K562 (cell line): ENCODE data around the gene UIMC1. TPM values are rescaled to one million over a fixed set of nuclear protein-coding genes. Genes with fewer than 3 reads are reported as not detected.

Experiments
- ATAC-seq: fragments of 200-7000 bp; cut with Tn5 transposase; 3 replicates; pipeline ENCODE4 v1.9.1; 2020; ENCODE audit warnings: moderate library complexity
- BruUV-seq: library from RNA; stranded (reverse); fragments of 400-500 nt; replicated peaks from 2 replicates; lab custom pipeline; 2021; lab: Mats Ljungman, UMichigan
- CTCF ChIA-PET: fragments of 300-600 bp; formaldehyde crosslinking; extraction: SDS; loops from one replicate; lab custom pipeline; 2021; ENCODE audit warnings: low intra/inter-chr PET ratio; lab: Yijun Ruan, JAX
- POLR2A ChIA-PET: fragments of 300-600, 350-650 bp; sonication (Branson Sonifier 250); formaldehyde crosslinking; extraction: SDS; loops from one replicate; lab custom pipeline; 2021; ENCODE audit warnings: antibody characterized with exemption, inconsistent platforms; lab: Yijun Ruan, JAX
- DNase-seq, 4 experiments: peaks; one replicate each; pipeline versions ENCODE4 v3.0.0 to v3.0.0-alpha.2; 2011 to 2018; ENCODE audit warnings: low spot score in 3 of 4, mixed read lengths in 3 of 4; ENCODE audit errors: extremely low read depth in 1 of 4
- FAIRE-seq: peaks from 2 replicates; lab custom pipeline; 2011; peaks lifted over from hg19 to GRCh38; lab: Jason Lieb, UNC
- H2AFZ ChIP-seq: 2 replicates; pipeline ENCODE4 v1.6.0; 2011; ENCODE audit warnings: low read depth, low read length, control low read depth, inconsistent platforms
- H3K27ac ChIP-seq: fragments of 200-600 bp; 3 replicates; pipeline ENCODE4 v1.8.0; 2011; ENCODE audit warnings: low read depth, mild to moderate bottlenecking, control low read depth, inconsistent platforms, low read length, moderate library complexity, mixed read lengths; ENCODE audit errors: extremely low read depth
- H3K27me3 ChIP-seq, 2 experiments: fragments of 300-600 bp in 1 of 2; 2 replicates in 1 of 2; 3 replicates in 1 of 2; pipeline versions ENCODE4 v1.6.0 to v1.8.0; 2011; ENCODE audit warnings: inconsistent platforms in 2 of 2, low read length in 2 of 2, mild to moderate bottlenecking in 1 of 2, mixed read lengths in 1 of 2, moderate library complexity in 1 of 2; ENCODE audit not compliant: control insufficient read depth in 2 of 2, insufficient read depth in 2 of 2
- H3K36me3 ChIP-seq: fragments of 300-600 bp; 3 replicates; pipeline ENCODE4 v1.8.0; 2011; ENCODE audit warnings: mild to moderate bottlenecking, low read length, inconsistent platforms; ENCODE audit not compliant: control insufficient read depth, insufficient read depth
- H3K4me1 ChIP-seq, 2 experiments: fragments of 200-600 bp in 1 of 2; replicated peaks in 1 of 2; 2 replicates in 1 of 2; 3 replicates in 1 of 2; pipeline versions ENCODE4 v1.5.1 to v1.8.0; 2011; ENCODE audit warnings: inconsistent platforms in 2 of 2, low read length in 2 of 2, mild to moderate bottlenecking in 1 of 2, mixed read lengths in 1 of 2, moderate library complexity in 1 of 2; ENCODE audit not compliant: control insufficient read depth in 2 of 2, insufficient read depth in 2 of 2
- H3K4me2 ChIP-seq: 2 replicates; pipeline ENCODE4 v1.6.1; 2011; ENCODE audit warnings: low read length, control low read depth, inconsistent platforms, mixed read lengths; ENCODE audit not compliant: insufficient read depth
- H3K4me3 ChIP-seq: fragments of 200-600 bp; sonication (generic), shearing (Covaris generic); 2 replicates; pipeline ENCODE4 v1.5.1; 2016; ENCODE audit warnings: control low read depth, inconsistent platforms
- H3K79me2 ChIP-seq: fragments of 200-600 bp; 3 replicates; pipeline ENCODE4 v1.8.0; 2011; ENCODE audit warnings: low read length, inconsistent platforms; ENCODE audit not compliant: control insufficient read depth, insufficient read depth
- H3K9ac ChIP-seq, 2 experiments: 2 replicates each; pipeline versions ENCODE4 v1.6.0 to v1.6.1; 2011; ENCODE audit warnings: low read depth in 2 of 2, low read length in 2 of 2, control low read depth in 1 of 2, inconsistent platforms in 1 of 2, mild to moderate bottlenecking in 1 of 2, mixed read lengths in 1 of 2; ENCODE audit not compliant: insufficient read depth in 1 of 2
- H3K9me1 ChIP-seq: one replicate; pipeline ENCODE4 v1.6.0; 2011; ENCODE audit warnings: inconsistent platforms, mild to moderate bottlenecking, low read length, moderate library complexity; ENCODE audit not compliant: control insufficient read depth, insufficient read depth
- H3K9me3 ChIP-seq: replicated peaks from 2 replicates; pipeline ENCODE4 v1.5.1; 2011; ENCODE audit warnings: low read depth, low read length, inconsistent platforms; ENCODE audit not compliant: control insufficient read depth, insufficient read depth
- H4K20me1 ChIP-seq: replicated peaks from 2 replicates; pipeline ENCODE4 v1.6.1; 2011; ENCODE audit warnings: low read length, inconsistent platforms, mixed read lengths; ENCODE audit not compliant: control insufficient read depth, insufficient read depth
- C11orf30 ChIP-seq: fragments of 450-650 bp; IDR thresholded peaks from 2 replicates; pipeline ENCODE4 v1.6.1; 2016; ENCODE audit warnings: low read depth, mild to moderate bottlenecking
- CSDE1 ChIP-seq, 2 experiments: fragments of 450-650 bp; IDR thresholded peaks; 2 replicates each; pipeline ENCODE4 v1.6.1; 2016; ENCODE audit warnings: mild to moderate bottlenecking in 1 of 2
- KDM1A ChIP-seq, 2 experiments: fragments of 450-650 bp; IDR thresholded peaks; 2 replicates each; pipeline ENCODE4 v1.6.1; 2016; ENCODE audit warnings: mild to moderate bottlenecking in 2 of 2
- MAFF ChIP-seq: IDR thresholded peaks from 2 replicates; pipeline ENCODE4 v1.6.1; 2012; ENCODE audit warnings: low read length, improper control_type of control experiment
- MAFG ChIP-seq: fragments of 450-650 bp; conservative IDR thresholded peaks from 2 replicates; pipeline ENCODE4 v1.6.1; 2016; ENCODE audit warnings: missing genetic modification characterization, missing compliant biosample characterization
- MAFK ChIP-seq: IDR thresholded peaks from 2 replicates; pipeline ENCODE4 v1.6.1; 2011; ENCODE audit warnings: low read length, improper control_type of control experiment
- PBX2 ChIP-seq, 2 experiments: IDR thresholded peaks in 1 of 2; conservative IDR thresholded peaks in 1 of 2; 2 replicates each; pipeline ENCODE4 v1.6.1; 2016; ENCODE audit warnings: low read depth in 2 of 2, mild to moderate bottlenecking in 1 of 2, missing compliant biosample characterization in 1 of 2, missing genetic modification characterization in 1 of 2, moderate library complexity in 1 of 2
- RCOR1 ChIP-seq, 2 experiments: IDR thresholded peaks; 2 replicates each; pipeline ENCODE4 v1.6.1; 2012; ENCODE audit warnings: low read depth in 2 of 2, low read length in 2 of 2, borderline replicate concordance in 1 of 2, improper control_type of control experiment in 1 of 2
- ZNF316 ChIP-seq: fragments of 450-650 bp; IDR thresholded peaks from 2 replicates; pipeline ENCODE4 v1.6.1; 2016
- ZNF780A ChIP-seq: fragments of 250-450 bp; sonication (Bioruptor Pico); IDR thresholded peaks from 2 replicates; pipeline ENCODE4 v1.5.0; 2021; ENCODE audit warnings: mild to moderate bottlenecking
- WGBS: fragments of 100-300 bp; shearing (Covaris generic); methylation state at CpG from one replicate; pipeline ENCODE4 v1.1.6; 2016; ENCODE audit warnings: low coverage, mixed read lengths; ENCODE audit not compliant: insufficient coverage; ENCODE audit errors: missing lambda C conversion rate; 5-methylcytosine and 5-hydroxymethylcytosine counted together
- in situ Hi-C: fragments of 300-500 bp; cut with MboI; formaldehyde crosslinking; loops from 4 replicates; pipeline ENCODE4 v1.15.0; 2018; ENCODE audit warnings: inconsistent platforms, mixed read lengths
- intact Hi-C: fragments of 100-400 bp; cut with micrococcal nuclease; formaldehyde crosslinking; loops from 2 replicates; pipeline ENCODE4 v1.14.2; 2022
- polyA plus RNA-seq, 8 experiments: library from polyadenylated mRNA; depleted of rRNA in 4 of 8; stranded (reverse) in 5 of 8; unstranded in 3 of 8; fragments of >200 nt; fragmentation: Nextera tagmentation in 2 of 8; fragmentation: Illumina TruSeq in 1 of 8; extraction: Ambion mirVana in 2 of 8; extraction: Trizol in 1 of 8; gene quantifications; 2 replicates each; pipeline versions ENCODE4 v1.2.1 to v1.2.3, GENCODE V29; 2011 to 2014; ENCODE audit warnings: inconsistent platforms in 1 of 8, missing spikeins in 1 of 8
- total RNA-seq, 7 experiments: library from RNA; depleted of rRNA in 6 of 7; stranded (reverse); fragments of >200 nt in 6 of 7; fragmentation: Illumina TruSeq in 2 of 7; extraction: Trizol in 2 of 7; gene quantifications; 2 replicates each; pipeline versions ENCODE4 v1.2.1 to v1.2.3, GENCODE V29; 2011 to 2021; ENCODE audit warnings: low replicate concordance in 1 of 7

Gene UIMC1
- total and polyA plus RNA-seq, 9 of the 15 experiments (the other 6 are each of a cell fraction or from before 2014, with no cell fraction given) = 14.9 to 51.7 (median 36.8) TPM

DNA sequence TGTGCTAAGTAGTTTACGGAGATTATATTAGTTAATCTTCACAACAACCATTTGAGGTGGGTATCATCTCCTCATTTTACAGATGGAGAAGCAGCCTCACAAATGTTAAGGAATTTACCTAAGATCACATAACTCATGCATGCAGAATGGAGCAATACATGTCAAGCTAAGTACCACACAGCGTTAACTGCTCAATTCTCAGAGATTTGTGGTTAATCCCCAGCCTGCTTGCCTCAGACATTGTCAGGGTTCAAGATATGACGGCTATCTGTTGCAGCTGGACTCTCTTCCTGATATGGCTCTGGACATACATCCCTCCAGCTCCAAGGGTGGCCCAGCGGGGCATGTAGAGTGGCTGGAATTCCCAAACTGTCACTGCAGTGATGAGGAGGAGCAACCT, 8.6 kb upstream of the UIMC1 start (continued):
- no peak for TF ChIP-seq PBX2 (CRISPR knock-in tag; IDR thresholded peaks at IDR 0.05; ENCODE audit: low read depth)
- TF ChIP-seq PBX2 (tag; conservative IDR thresholded peaks at IDR 0.05; ENCODE audit: low read depth) = peak; percentile 72
- no peak for TF ChIP-seq CSDE1 (IDR thresholded peaks at IDR 0.05)
- peak; percentile 64 to 74; a peak in 3 of 4 replicates for TF ChIP-seq KDM1A (IDR thresholded peaks at IDR 0.05)
- peak in 1 of 2 experiments; percentile 63; a peak in 1 of 4 replicates for TF ChIP-seq RCOR1 (IDR thresholded peaks at IDR 0.05; ENCODE audit: borderline replicate concordance in 1 of 2, low read depth in 2 of 2, low read length in 2 of 2)

GRCh38 chr5:177010153-177010552, 3.6 kb upstream of the UIMC1 start:
- Histone ChIP-seq H3K79me2 (peaks cover 14% of the 10 kb centered on the region), H3K4me1 (peaks cover 5 to 13% of the 10 kb centered on the region in 2 experiments; a peak in 4 of 5 replicates), H3K9ac (no peak overlapping the region), H4K20me1 (peaks cover 6% of the 10 kb centered on the region), H3K9me3 (no peaks in the 10 kb centered on the region), H2AFZ (no peak overlapping the region), H3K4me3 (no peak overlapping the region), H3K36me3 (peaks cover 3% of the 10 kb centered on the region; the same call in 2 of the 3 replicates), H3K4me2 (no peak overlapping the region), H3K27ac (no peak overlapping the region), H3K27me3 (no peaks in the 10 kb centered on the region), H3K9me1 (no peaks in the 10 kb centered on the region)
- CTCF ChIA-PET = interaction anchor here (0.8 kb wide), 1 partner anchor 94 kb away, joined by 4 read pairs; no protein-coding TSS in a partner anchor
- in situ Hi-C loops (no loop called here), intact Hi-C loops (no loop called here)
- no peak for ATAC-seq
- POLR2A ChIA-PET = interaction anchor here (0.6 kb wide), 1 partner anchor 316 kb away, joined by 4 read pairs; no protein-coding TSS in a partner anchor
- FAIRE-seq = no peak
- BruUV-seq = no TSS peak
- 88% methylated on average over 4 of the region's 4 CpGs for WGBS
- no peak for DNase-seq
- TF ChIP-seq ZNF316 (peak; percentile 94), MAFF (peak; percentile 86), C11orf30 (peak; percentile 89), ZNF780A (CRISPR knock-in tag) (no peak), MAFK (peak; percentile 87), MAFG (tag) (peak; percentile 81)
